ENCODE results near the gene ZIC2. TPM values are rescaled to one million over a fixed set of nuclear protein-coding genes. Genes with fewer than 3 reads are reported as not detected.

The ZIC2 gene
- polyA plus RNA-seq, 1 donor from 2014 or later = 10.6 TPM

GRCh38 chr13:99971576-99972189, 9.9 kb upstream of the ZIC2 start, which contains the start of gene ZIC5:
Gene ZIC5 (minus strand): TSS chr13:99971767. CDS start chr13:99971603, 164 bp downstream.
- Histone ChIP-seq H3K27ac (ENCODE audit: low read length) (no peak within 1 kb of the TSS), H3K9me2 (ENCODE audit: insufficient read depth, low read length) (no peaks in the 10 kb centered on the region), H3K9me3 (ENCODE audit: low read length) (no peaks in the 10 kb centered on the region), H4K20me1 (ENCODE audit: insufficient read depth) (no peaks in the 10 kb centered on the region), H3K27me3 (ENCODE audit: insufficient read depth, low read depth, low read length) (peaks cover 85% of the 10 kb centered on the region), H3K9ac (ENCODE audit: low read length) (peak within 1 kb of the TSS; percentile 39), H3K4me3 (ENCODE audit: low read length) (peak within 1 kb of the TSS; percentile 48), H3F3A (ENCODE audit: insufficient read depth, low read length, poor library complexity, severe bottlenecking) (peaks cover 5% of the 10 kb centered on the region), H3K79me2 (replicated peaks; ENCODE audit: insufficient read depth, low read length) (peaks cover 78% of the 10 kb centered on the region), H3K36me3 (ENCODE audit: insufficient read depth, low read length) (no peaks in the 10 kb centered on the region), H2AFZ (ENCODE audit: low read depth, low read length) (no peak within 1 kb of the TSS), H3K4me2 (ENCODE audit: low read length) (no peak within 1 kb of the TSS)
- no peak for TF ChIP-seq MXI1 (conservative IDR thresholded peaks at IDR 0.05; ENCODE audit: poor library complexity, severe bottlenecking)
- no peak for TF ChIP-seq POLR2AphosphoS5 (IDR thresholded peaks at IDR 0.05)
- no peak for TF ChIP-seq EZH2 (IDR thresholded peaks at IDR 0.05; ENCODE audit: borderline replicate concordance, insufficient read depth, low read length, poor library complexity, severe bottlenecking)
- no peak for TF ChIP-seq SMC3 (conservative IDR thresholded peaks at IDR 0.05; ENCODE audit: poor library complexity)
- no peak for TF ChIP-seq RAD21 (conservative IDR thresholded peaks at IDR 0.05)
- TF ChIP-seq CTCF (IDR thresholded peaks at IDR 0.05; ENCODE audit: poor library complexity, severe bottlenecking) = no peak
- no peak for TF ChIP-seq TAF1 (IDR thresholded peaks at IDR 0.05; ENCODE audit: low read depth)
- no peak for TF ChIP-seq REST (IDR thresholded peaks at IDR 0.05; ENCODE audit: borderline replicate concordance)
- TF ChIP-seq EP300 (conservative IDR thresholded peaks at IDR 0.05; ENCODE audit: poor library complexity, severe bottlenecking) = no peak

GRCh38 chr13:99972190-99972731, 9.3 kb upstream of the ZIC2 start:
- peak overlapping the region; percentile 48 for H3K4me3 ChIP-seq (ENCODE audit: low read length)
- H3F3A ChIP-seq (ENCODE audit: insufficient read depth, low read length, poor library complexity, severe bottlenecking) = peaks cover 4% of the 10 kb centered on the region
- peaks cover 81% of the 10 kb centered on the region for H3K27me3 ChIP-seq (ENCODE audit: insufficient read depth, low read depth, low read length)
- H3K4me2 ChIP-seq (ENCODE audit: low read length) = no peak overlapping the region
- no peak for TF ChIP-seq TAF1 (IDR thresholded peaks at IDR 0.05; ENCODE audit: low read depth)
- TF ChIP-seq CTCF (IDR thresholded peaks at IDR 0.05; ENCODE audit: poor library complexity, severe bottlenecking) = no peak
- no peak for TF ChIP-seq POLR2AphosphoS5 (IDR thresholded peaks at IDR 0.05)
- no peak for TF ChIP-seq SMC3 (conservative IDR thresholded peaks at IDR 0.05; ENCODE audit: poor library complexity)
- TF ChIP-seq MXI1 (conservative IDR thresholded peaks at IDR 0.05; ENCODE audit: poor library complexity, severe bottlenecking) = no peak
- TF ChIP-seq EZH2 (IDR thresholded peaks at IDR 0.05; ENCODE audit: borderline replicate concordance, insufficient read depth, low read length, poor library complexity, severe bottlenecking) = no peak
- TF ChIP-seq RAD21 (conservative IDR thresholded peaks at IDR 0.05) = no peak
- TF ChIP-seq REST (IDR thresholded peaks at IDR 0.05; ENCODE audit: borderline replicate concordance) = no peak
- TF ChIP-seq EP300 (conservative IDR thresholded peaks at IDR 0.05; ENCODE audit: poor library complexity, severe bottlenecking) = no peak
- H4K20me1 ChIP-seq (ENCODE audit: insufficient read depth) = no peaks in the 10 kb centered on the region
- peaks cover 75% of the 10 kb centered on the region for H3K79me2 ChIP-seq (replicated peaks; ENCODE audit: insufficient read depth, low read length)
- no peaks in the 10 kb centered on the region for H3K9me3 ChIP-seq (ENCODE audit: low read length)
- no peaks in the 10 kb centered on the region for H3K9me2 ChIP-seq (ENCODE audit: insufficient read depth, low read length)
- no peak overlapping the region for H2AFZ ChIP-seq (ENCODE audit: low read depth, low read length)
- H3K27ac ChIP-seq (ENCODE audit: low read length) = no peak overlapping the region
- no peak overlapping the region for H3K9ac ChIP-seq (ENCODE audit: low read length)
- no peaks in the 10 kb centered on the region for H3K36me3 ChIP-seq (ENCODE audit: insufficient read depth, low read length)
